HG03139 (cell line): ENCODE results near the gene KCNC3.

Experiments used
- ATAC-seq: cut with Tn5 transposase; IDR thresholded peaks from one replicate; pipeline ENCODE4 v1.9.1; 2021; ENCODE audit not compliant: unreplicated experiment

The KCNC3 gene

DNA sequence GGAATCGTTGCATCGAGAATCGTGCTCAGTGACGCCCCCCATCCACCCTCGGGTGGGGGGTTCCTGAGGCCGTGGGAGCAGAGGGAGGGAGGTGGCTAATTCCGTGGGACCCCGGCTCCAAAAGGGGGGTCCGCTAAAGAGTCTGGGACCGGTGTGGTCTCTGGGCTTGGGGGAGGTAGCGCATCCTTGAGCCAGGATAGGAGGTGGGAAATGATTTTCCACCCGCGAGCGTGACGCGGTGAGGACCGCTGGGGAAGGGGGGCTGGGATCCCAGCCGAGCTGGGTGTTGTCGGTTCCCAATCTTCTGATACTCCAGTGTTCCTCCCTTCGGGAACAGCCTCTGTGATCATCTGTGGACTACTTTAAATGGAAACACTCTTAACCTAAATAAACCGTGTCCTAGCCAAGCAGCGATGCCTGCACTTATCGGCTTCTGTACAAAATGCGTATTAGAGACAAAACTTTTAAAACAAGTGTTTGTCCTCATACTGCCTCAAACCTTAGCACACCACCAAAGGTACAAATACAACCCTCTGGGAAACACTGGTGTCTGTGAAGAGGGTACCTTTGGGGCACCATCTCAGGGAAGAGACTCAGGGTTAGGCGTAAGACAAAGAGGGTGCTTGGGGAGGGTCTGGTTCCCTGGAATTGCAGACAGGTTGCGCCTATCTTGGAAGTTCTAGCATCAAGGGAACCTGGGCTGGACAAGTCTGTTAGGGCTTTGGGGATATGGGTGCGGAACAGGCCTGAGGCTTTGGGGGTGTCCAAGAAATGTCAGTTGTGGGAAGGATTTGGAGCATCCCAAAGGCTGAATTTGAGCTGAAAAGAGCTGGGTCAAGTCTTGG lies 16.0 kb downstream of the KCNC3 start:
- ATAC-seq: no peak

DNA sequence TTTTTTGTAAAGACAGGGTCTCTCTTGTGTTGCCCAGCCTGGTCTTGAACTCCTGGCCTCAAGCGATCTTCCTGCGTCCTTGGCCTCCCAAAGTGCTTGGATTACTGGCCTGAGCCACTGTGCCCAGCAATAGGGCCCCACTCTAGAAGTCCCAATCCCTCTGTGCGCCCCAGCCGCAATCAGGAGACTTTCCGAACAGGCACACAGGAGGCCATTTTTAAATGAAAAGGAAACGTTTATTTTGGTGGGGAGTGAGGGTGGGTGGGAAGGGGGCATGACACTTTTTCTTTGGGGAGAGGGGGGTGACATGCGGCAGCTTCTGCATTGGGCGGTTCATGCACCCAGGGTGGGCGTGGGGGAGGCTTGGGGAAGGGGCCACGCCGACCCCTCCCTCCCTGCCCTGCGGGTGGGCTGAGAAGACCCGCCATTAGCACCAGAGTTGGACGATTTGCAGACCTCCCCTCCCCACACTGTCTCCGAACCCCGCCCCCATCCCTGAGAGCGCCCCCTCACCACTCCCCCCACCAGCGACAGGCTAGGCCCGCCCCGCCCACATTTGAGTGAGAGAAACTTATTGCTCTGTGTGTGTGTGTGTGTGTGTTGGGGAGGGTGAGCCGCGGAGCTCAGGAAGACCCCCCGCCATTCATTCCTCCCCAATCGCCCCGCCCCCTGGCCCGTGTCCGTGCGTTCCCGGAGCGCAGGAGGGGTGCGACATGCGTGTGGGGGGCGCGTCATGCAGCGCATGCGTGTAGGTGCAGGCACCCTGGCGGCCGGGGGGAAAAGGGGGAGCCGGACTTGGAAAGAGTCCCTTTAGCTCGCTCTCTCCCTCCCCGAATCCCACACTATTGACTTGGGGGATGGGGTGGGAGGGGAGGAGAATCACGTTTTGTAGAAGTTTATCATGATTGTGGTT lies 17.2 kb downstream of the KCNC3 start:
- ATAC-seq: no peak

DNA sequence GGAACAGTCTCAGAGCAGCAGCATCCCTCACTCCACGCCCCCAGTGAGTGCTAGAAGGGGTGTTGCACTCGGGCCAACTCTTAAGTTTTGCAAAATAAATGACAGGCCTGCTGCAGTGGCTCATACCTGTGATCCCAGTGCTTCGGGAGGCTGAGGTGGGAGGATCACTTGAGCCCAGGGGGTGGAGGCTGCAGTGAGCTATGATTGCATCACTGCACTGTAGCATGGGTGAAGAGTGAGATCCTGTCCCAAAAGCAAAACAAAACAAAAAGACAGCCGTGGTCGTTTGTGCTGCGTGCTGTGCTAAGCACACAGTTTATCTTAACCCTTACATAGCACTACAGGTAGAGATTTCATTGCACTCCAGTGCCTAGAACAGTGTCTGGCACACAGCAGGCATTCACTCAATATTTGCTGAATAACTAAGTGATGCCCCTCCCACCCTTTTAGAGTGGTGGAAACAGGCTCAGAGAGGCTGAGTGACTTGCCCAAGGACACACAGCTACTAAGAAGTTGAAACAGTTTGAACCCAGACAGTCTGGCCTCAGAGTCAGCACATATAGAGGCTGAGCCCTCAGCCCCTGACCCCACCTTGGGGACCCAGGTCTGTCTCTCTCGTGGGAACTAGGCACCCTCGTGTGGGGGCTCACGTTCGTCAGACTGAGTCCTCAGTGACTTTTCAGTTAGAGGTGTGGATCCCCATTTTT lies 18.3 kb downstream of the KCNC3 start:
- ATAC-seq: no peak

DNA sequence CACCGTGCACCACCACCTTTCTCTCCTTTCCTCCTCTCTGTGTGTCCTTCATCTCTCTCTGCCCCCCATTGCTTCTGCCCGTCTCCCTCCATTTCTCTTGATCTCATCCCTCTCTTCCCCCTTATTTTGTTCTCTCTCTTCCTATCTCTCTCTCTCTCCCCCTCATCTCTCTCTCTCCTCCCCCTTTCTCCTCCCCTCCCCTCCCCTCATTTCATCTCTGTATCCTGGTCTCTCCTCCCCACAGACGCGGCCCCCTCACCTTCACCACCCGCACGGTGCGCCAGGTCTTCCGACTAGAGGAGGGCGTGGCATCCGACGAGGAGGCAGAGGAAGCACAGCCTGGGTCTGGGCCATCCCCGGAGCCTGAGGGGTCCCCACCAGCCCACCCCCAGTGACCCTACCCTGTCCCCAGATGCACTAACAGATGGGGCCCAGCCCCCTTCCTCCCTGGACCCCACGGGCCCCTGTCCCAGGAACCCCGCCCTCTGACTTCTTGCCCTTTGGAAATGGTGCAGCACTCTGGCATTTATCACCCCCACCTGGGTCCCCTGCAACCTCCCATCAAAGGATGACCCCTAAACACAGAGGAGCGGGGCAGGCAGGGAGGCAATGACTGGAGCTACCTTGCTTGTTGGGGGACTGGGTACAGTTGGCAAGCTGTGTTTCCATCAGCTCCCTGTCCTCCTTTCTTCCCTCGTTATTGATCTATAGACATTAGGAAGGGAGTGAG lies 19.6 kb downstream of the KCNC3 start:
- no peak for ATAC-seq

DNA sequence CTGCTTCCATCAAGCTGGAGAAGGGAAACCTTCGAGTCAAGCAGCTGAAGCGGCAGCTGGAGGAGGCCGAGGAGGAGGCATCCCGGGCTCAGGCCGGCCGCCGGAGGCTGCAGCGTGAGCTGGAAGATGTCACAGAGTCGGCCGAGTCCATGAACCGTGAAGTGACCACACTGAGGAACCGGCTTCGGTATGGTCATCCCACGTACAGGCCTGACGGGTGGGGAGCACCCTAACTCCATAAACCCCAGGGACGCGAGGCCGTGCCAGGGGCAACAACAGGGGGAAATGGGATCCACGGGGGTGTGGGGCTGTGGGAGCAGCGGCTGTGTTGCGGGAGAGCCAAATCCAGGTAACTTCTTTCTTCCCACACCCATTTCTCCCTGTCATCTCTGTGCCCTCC lies 20.2 kb downstream of the KCNC3 start:
- no peak for ATAC-seq

DNA sequence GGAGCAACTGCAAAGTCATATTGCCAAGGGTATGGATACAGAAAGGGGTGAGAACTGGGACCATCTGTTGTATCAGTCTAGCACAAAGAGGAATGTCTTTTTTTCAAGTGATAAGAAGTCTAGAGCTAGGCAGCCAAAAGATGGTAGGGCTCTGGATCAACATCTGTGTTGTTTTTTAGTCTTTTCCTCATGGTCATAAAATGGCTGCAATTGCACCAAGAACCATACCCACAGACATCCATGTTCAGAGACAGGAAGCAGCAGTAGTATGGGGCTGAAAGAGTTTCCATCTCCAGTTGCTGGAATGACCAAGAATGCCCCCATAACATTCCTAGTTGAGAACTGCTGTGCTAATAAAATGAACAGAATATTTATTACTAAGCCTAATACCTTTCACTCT lies 25.6 kb downstream of the KCNC3 start:
- no peak for ATAC-seq

DNA sequence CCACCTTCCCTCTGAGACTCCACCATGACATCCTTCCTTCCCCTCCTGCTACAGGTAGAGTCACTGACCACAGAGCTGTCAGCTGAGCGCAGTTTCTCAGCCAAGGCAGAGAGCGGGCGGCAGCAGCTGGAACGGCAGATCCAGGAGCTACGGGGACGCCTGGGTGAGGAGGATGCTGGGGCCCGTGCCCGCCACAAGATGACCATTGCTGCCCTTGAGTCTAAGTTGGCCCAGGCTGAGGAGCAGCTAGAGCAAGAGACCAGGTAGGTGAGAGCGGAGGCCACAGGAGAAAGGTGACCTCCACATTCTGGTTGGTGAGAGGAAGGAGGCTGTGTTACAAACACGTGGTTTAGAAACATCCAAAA lies 27.6 kb downstream of the KCNC3 start:
- no peak for ATAC-seq

DNA sequence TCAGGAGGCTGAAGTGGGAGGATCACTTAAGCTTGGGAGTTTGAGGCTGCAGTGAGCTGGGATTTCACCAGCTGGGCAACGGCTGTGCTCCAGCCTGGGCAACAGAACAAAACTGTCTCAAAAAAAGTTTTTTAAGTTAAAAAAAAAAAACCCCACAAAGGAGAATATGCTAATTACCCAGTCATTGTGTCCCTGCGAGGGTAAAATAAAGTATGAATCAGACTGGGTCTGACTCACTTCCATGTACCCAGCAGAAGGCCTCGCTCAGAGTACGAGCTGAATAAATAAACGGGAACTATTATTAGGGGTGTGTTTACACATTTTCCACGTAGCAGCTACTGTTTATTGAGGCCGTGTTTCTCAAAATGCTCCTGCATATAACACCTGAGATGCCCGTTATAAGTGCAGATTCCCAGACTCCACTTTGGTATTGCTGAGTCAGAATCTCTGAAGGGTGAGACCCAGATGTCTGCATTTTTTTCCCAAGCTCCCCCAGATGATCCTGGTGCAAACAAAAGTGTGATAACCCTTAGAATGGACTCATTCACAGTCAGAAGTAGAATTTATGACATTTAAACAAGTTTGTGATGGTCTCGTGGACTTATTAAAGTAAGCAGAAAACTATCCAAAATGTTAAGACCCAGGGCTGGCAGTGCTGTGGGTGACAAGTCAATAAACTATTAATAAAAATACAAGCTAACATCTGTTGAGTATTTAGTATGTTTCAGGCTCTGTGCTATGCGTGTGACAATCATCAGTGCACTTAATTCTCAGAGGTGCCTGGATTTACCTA lies 28.2 kb downstream of the KCNC3 start:
- no peak for ATAC-seq

DNA sequence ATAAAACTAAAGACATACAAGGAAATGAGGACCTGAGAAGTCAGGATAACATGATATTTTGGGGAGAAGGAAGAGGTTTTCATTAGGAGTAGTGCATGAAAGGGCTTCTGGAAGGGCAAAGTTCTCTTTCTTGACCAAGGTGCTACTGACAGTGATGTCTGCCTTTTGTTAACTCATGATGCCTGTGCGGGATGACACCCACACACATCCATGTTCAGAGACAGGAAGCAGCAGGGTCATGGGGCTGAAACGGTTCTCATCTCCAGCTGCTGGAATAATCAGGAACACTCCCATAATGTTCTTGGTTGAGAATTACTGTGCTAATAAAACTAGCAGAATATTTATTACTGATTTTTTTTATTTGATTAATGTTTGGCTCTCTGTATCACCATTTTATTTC lies 29.1 kb downstream of the KCNC3 start:
- ATAC-seq: no peak

DNA sequence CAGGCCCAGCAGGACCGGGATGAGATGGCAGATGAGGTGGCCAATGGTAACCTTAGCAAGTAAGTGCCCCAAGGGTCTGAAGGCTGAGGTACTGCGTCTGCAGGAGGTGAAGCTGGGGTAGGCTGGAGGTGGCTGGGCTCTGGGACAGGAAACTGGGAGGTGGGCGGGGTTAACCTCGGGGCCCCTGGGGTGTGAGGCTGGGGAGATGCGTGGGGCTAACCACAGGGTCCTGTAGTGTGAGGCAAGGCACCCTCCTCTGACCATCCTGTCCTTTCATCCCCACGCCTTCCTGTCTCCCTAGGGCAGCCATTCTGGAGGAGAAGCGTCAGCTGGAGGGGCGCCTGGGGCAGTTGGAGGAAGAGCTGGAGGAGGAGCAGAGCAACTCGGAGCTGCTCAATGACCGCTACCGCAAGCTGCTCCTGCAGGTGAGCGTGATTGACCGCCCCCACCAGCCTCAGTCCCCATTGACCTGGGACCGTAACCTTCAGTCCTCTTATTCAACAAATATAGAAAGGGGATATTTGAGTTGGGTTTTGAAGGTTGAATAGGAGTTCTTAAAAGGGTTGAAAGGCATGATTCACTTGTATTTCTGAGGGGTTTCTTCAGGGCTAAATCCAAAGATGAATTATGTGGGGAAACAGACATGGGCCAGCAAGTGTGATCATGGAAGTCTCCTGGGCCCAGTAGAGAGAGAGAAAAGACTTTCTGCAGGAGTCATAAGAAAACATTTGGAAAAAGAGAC lies 35.7 kb downstream of the KCNC3 start:
- ATAC-seq: no peak

DNA sequence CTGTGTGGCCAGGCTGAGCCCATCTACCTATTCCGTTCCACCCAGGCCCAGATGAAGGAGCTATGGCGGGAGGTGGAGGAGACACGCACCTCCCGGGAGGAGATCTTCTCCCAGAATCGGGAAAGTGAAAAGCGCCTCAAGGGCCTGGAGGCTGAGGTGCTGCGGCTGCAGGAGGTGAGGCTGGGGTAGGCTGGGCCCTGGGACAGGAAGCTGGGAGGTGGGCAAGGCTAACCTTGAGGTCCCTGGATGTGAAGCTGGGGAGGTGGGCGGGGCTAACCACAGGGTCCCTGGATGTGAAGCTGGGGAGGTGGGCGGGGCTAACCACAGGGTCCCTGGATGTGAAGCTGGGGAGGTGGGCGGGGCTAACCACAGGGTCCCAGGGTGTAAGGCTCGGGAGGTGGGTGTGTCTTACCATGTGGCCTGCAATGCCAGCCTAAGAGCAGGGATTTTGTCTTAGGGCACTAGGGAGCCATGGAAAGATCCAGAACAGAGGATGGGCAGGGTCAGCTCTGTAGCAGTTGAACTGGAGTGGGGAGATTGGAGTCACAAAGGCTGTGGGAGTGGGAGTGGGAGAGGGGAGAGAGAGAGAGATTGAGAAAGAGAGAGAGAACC lies 36.9 kb downstream of the KCNC3 start:
- no peak for ATAC-seq

DNA sequence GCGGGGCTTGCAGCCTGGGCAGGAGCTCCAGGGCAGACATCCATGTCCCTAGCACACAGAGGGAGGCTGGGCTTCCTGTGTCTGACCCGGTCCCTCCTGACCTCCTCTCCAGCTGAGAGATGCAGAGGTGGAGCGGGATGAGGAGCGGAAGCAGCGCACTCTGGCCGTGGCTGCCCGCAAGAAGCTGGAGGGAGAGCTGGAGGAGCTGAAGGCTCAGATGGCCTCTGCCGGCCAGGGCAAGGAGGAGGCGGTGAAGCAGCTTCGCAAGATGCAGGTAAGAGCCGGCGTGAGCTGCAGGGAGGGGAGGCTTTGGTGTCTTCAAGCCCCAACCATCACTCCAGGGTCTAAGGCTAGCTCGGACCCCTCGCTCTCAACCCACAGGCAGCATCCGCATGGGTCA lies 38.4 kb downstream of the KCNC3 start:
- ATAC-seq: no peak

DNA sequence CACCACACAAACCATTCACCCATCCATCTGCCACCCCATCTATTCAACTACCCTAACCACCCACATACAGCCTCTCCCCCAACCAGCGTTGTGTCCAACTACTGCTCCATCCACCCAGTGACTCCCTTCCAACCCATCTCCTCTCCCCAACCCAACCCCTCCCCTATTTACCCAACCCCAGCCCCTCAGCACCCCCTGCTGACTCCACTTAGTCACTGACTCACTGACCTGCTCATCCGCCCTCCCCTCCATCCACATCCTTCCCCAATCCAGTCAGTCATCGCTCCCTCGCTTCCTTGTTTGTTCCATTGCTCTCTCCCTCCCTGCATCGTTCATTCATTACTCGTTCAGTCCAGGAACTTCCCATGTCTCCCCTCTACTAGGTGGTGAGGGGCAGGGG lies 39.2 kb downstream of the KCNC3 start:
- ATAC-seq: no peak

DNA sequence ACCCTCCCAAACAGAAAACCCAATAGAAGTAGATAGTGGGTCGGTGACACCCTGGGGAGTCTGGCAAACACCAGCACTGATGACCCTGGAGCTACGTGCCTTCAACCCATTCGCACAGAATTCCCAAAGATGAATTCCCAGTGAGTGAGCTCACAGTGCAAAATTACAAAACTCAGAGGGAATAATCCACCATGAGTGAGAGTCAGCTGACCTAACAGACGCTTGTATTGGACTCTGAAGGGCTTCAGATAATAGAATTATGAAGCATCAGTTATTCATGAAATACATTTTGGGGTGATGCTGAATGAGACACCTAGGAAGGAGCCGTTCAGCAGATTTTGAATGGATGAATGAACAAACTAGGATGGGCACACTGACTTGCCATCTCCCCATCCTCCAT lies 40.2 kb downstream of the KCNC3 start:
- no peak for ATAC-seq

DNA sequence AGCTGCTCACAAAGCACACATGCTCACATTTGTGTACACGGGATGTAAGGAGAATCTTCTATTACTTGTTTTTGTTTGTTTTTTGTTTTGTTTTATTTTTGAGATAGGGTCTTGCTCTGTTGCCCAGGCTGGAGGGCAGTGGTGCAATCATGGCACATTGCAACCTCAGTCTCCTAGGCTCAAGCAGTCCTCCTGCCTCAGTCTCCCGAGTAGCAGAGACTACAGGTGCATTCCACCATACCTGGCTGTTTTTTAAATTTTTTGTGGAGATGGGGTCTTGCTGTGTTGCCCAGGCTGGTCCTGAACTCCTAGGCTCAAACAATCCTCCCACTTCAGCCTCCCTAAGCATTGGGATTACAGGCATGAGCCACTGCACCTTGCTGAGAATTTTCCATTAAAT lies 41.8 kb downstream of the KCNC3 start:
- no peak for ATAC-seq

DNA sequence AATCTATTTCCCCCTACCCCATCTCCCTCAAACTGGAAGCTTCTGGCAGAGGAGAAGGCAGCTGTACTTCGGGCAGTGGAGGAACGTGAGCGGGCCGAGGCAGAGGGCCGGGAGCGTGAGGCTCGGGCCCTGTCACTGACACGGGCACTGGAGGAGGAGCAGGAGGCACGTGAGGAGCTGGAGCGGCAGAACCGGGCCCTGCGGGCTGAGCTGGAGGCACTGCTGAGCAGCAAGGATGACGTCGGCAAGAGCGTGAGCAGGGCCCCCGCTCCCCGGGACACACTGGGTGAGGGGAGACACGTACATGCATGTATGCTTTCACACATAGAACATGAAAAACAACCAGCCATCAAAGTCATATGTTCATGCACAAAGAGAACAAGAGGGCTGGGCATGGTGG lies 42.7 kb downstream of the KCNC3 start:
- no peak for ATAC-seq

DNA sequence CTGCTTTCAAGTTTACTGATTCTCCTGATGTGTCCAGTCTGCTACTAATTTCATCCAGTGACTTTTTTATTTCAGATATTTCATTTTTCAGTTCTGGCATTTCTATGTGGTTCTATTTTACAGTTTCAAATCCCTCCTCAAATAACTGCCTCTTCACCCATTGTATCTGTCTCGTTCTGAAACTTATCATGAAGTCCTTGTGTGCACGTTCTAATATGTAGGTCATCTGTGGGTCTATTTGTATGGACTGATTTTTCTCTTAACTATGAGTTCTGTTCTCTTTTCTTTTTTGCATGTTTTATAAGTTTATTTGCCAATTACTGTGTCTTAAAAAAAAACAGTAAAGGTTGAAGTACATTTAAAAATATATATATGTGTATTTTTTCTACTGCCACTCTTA lies 43.3 kb downstream of the KCNC3 start:
- no peak for ATAC-seq

DNA sequence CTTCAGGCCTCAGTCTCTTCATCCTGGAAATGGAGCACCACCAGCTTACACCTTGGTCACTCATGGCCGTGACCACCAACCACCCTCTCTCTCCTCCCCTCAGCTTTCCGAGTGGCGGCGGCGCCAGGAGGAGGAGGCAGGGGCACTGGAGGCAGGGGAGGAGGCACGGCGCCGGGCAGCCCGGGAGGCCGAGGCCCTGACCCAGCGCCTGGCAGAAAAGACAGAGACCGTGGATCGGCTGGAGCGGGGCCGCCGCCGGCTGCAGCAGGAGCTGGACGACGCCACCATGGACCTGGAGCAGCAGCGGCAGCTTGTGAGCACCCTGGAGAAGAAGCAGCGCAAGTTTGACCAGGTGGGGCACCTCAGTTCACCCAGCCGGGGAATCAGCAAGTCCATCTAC lies 47.7 kb downstream of the KCNC3 start:
- ATAC-seq: no peak

DNA sequence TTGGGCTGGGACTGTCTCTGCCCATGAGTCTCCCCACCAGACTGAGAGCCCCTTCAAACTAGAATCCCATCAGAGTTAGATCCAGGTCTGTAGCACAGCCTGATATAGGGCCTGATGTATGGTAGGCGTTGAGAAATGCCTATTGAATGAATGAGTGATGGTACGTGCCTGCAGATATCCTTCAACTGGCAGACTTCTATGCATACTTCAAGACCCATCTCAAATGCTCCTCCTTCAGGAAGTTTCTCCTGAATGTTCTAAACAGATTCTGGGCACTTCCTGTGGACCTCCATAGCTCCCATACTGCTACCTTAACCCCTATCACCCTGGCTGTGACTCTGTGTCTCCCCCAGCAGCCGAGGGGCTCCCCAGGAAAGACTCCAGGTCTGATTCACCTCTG lies 48.2 kb downstream of the KCNC3 start:
- ATAC-seq: no peak
